Measurements from ENCODE around the gene CACNA1C. TPM values are rescaled to one million over a fixed set of nuclear protein-coding genes. Genes with fewer than 3 reads are reported as not detected.

Gene CACNA1C
- total RNA-seq, 2 donors from 2014 or later = 0.84 to 10.2 TPM

- Histone ChIP-seq H3K36me3 (no peaks in the 10 kb centered on the region), H3K27me3 (no peaks in the 10 kb centered on the region), H3K9me3 (no peaks in the 10 kb centered on the region), H3K9ac (ENCODE audit: low read depth in 2 of 2, low read length in 2 of 2) (no peak overlapping the region), H3K27ac (no peak overlapping the region), H3K4me3 (no peak overlapping the region), H3K4me1 (no peaks in the 10 kb centered on the region)
- no peak for DNase-seq
- intact Hi-C loops (cut with DNase I) = no loop called here
- TF ChIP-seq CTCF (IDR thresholded peaks at IDR 0.05) = no peak
Observed at GRCh38 chr12:2236506-2237294, 183.9 kb downstream of the CACNA1C start.

GRCh38 chr12:2238111-2238510 is 185.3 kb downstream of the CACNA1C start:
- H3K4me3 ChIP-seq = no peak overlapping the region
- no peak for TF ChIP-seq CTCF (IDR thresholded peaks at IDR 0.05)
- H3K36me3 ChIP-seq = no peaks in the 10 kb centered on the region
- intact Hi-C loops (cut with DNase I) = no loop called here
- no peaks in the 10 kb centered on the region for H3K9me3 ChIP-seq
- no peaks in the 10 kb centered on the region for H3K27me3 ChIP-seq
- H3K27ac ChIP-seq = no peak overlapping the region
- no peak for DNase-seq
- no peak overlapping the region for H3K9ac ChIP-seq (ENCODE audit: low read depth in 2 of 2, low read length in 2 of 2)
- no peaks in the 10 kb centered on the region for H3K4me1 ChIP-seq

- no peak overlapping the region for H3K9ac ChIP-seq (ENCODE audit: low read depth in 2 of 2, low read length in 2 of 2)
- DNase-seq = no peak
- no peaks in the 10 kb centered on the region for H3K4me1 ChIP-seq
- no peaks in the 10 kb centered on the region for H3K27me3 ChIP-seq
- no peaks in the 10 kb centered on the region for H3K9me3 ChIP-seq
- intact Hi-C loops (cut with DNase I) = no loop called here
- H3K36me3 ChIP-seq = no peaks in the 10 kb centered on the region
- no peak for TF ChIP-seq CTCF (IDR thresholded peaks at IDR 0.05)
- no peak overlapping the region for H3K4me3 ChIP-seq
- H3K27ac ChIP-seq = no peak overlapping the region
Observed at GRCh38 chr12:2239381-2239871, 186.6 kb downstream of the CACNA1C start.

- TF ChIP-seq CTCF (IDR thresholded peaks at IDR 0.05) = no peak
- Histone ChIP-seq H3K27me3 (no peaks in the 10 kb centered on the region), H3K4me3 (no peak overlapping the region), H3K27ac (no peak overlapping the region), H3K4me1 (no peaks in the 10 kb centered on the region), H3K9ac (ENCODE audit: low read depth in 2 of 2, low read length in 2 of 2) (no peak overlapping the region), H3K36me3 (no peaks in the 10 kb centered on the region), H3K9me3 (no peaks in the 10 kb centered on the region)
- intact Hi-C loops (cut with DNase I) = no loop called here
- no peak for DNase-seq
Observed at GRCh38 chr12:2240390-2240789, 187.6 kb downstream of the CACNA1C start.

GRCh38 chr12:2240984-2241383 is 188.2 kb downstream of the CACNA1C start:
- intact Hi-C loops (cut with DNase I) = no loop called here
- no peak overlapping the region for H3K27ac ChIP-seq
- H3K4me3 ChIP-seq = no peak overlapping the region
- no peaks in the 10 kb centered on the region for H3K9me3 ChIP-seq
- no peak for TF ChIP-seq CTCF (IDR thresholded peaks at IDR 0.05)
- H3K27me3 ChIP-seq = no peaks in the 10 kb centered on the region
- H3K36me3 ChIP-seq = no peaks in the 10 kb centered on the region
- no peak for DNase-seq
- no peaks in the 10 kb centered on the region for H3K4me1 ChIP-seq
- H3K9ac ChIP-seq (ENCODE audit: low read depth in 2 of 2, low read length in 2 of 2) = no peak overlapping the region
